SH-SY5Y (cell line): Measurements from ENCODE around the gene SLIRP.

ENCODE experiments used
- GATA2 ChIP-seq: IDR thresholded peaks from 2 replicates; pipeline ENCODE4 v1.6.1; 2011; ENCODE audit warnings: mild to moderate bottlenecking, low read depth, low read length
- GATA3 ChIP-seq: IDR thresholded peaks from 2 replicates; pipeline ENCODE4 v1.6.1; 2011; ENCODE audit warnings: low read depth, mild to moderate bottlenecking, low read length, moderate library complexity

- TF ChIP-seq GATA3: no peak
- TF ChIP-seq GATA2: peak; percentile 60
These were observed at the start of gene SLIRP, which contains the start of gene ALKBH1 for GRCh38 chr14:77707724-77708408.
